Activated B cell treated with CpG ODN at 0.5 μM for 24 hours (primary cell): Measurements from ENCODE around the gene HOXB6. TPM values are rescaled to one million over a fixed set of nuclear protein-coding genes. Genes with fewer than 3 reads are reported as not detected.
A peak's percentile ranks its signal among the peaks of the same experiment; 100 is the strongest.

Experiments
- ATAC-seq: fragments of 200-7000 bp; cut with Tn5 transposase; one replicate; pipeline ENCODE4 v1.10.0; 2021; ENCODE audit warnings: low read depth, mild to moderate bottlenecking, moderate library complexity
- CTCF ChIA-PET: fragments of 350-600 bp; sonication (Branson Sonifier 250); formaldehyde crosslinking; loops from one replicate; lab custom pipeline; 2021; ENCODE audit warnings: antibody characterized with exemption; lab: Charles Lee
- POLR2A ChIA-PET: fragments of 350-600 bp; sonication (Branson Sonifier 250); formaldehyde crosslinking; loops from one replicate; lab custom pipeline; 2021; ENCODE audit warnings: antibody characterized with exemption; lab: Charles Lee
- DNase-seq: peaks from one replicate; pipeline ENCODE4 v3.0.0; 2022
- H3K27ac Mint-ChIP-seq: one replicate; pipeline ENCODE4 v1.8.0; 2020; ENCODE audit warnings: mixed read lengths
- H3K27me3 Mint-ChIP-seq: one replicate; pipeline ENCODE4 v1.8.0; 2021; ENCODE audit warnings: mixed read lengths
- H3K36me3 Mint-ChIP-seq: one replicate; pipeline ENCODE4 v1.8.0; 2021; ENCODE audit warnings: low read depth, mixed read lengths
- H3K4me1 Mint-ChIP-seq: one replicate; pipeline ENCODE4 v1.8.0; 2021; ENCODE audit warnings: mixed read lengths
- H3K4me3 Mint-ChIP-seq: one replicate; pipeline ENCODE4 v1.8.0; 2020; ENCODE audit warnings: mild to moderate bottlenecking, mixed read lengths
- H3K9me3 Mint-ChIP-seq: one replicate; pipeline ENCODE4 v1.8.0; 2020; ENCODE audit warnings: mixed read lengths
- CTCF ChIP-seq: fragments of 200-600 bp; IDR thresholded peaks from one replicate; pipeline ENCODE4 v1.8.0; 2022; ENCODE audit warnings: antibody characterized with exemption, mild to moderate bottlenecking
- intact Hi-C: fragments of 100-400 bp; cut with micrococcal nuclease; formaldehyde crosslinking; loops from one replicate; pipeline ENCODE4 v1.15.1; 2024
- total RNA-seq: library from RNA; stranded (reverse); gene quantifications from 2 replicates; pipeline ENCODE4 v1.2.3, GENCODE V29; 2022

Gene HOXB6
- total RNA-seq, 1 donor from 2014 or later = not detected

- H3K27me3 Mint-ChIP-seq = peaks cover 67% of the 10 kb centered on the region
- DNase-seq = no peak
- H3K4me3 Mint-ChIP-seq = no peak overlapping the region
- intact Hi-C loops = no loop called here
- POLR2A ChIA-PET = no interaction called here
- no peak for TF ChIP-seq CTCF
- peaks cover 26% of the 10 kb centered on the region for H3K4me1 Mint-ChIP-seq
- no peaks in the 10 kb centered on the region for H3K36me3 Mint-ChIP-seq
- no peak for ATAC-seq
- CTCF ChIA-PET = interaction anchor here (1.3 to 4.0 kb wide), 6 partner anchors 11 to 271 kb away, joined by 3 to 16 read pairs (median 3); no protein-coding TSS in a partner anchor
- H3K27ac Mint-ChIP-seq = no peak overlapping the region
- H3K9me3 Mint-ChIP-seq = no peaks in the 10 kb centered on the region
Measured at GRCh38 chr17:48621410-48622392, 16.9 kb upstream of the HOXB6 start.

- DNase-seq = no peak
- no peak overlapping the region for H3K4me3 Mint-ChIP-seq
- no peaks in the 10 kb centered on the region for H3K9me3 Mint-ChIP-seq
- no peaks in the 10 kb centered on the region for H3K36me3 Mint-ChIP-seq
- peaks cover 18% of the 10 kb centered on the region for H3K4me1 Mint-ChIP-seq
- intact Hi-C loops = no loop called here
- TF ChIP-seq CTCF = no peak
- H3K27me3 Mint-ChIP-seq = peaks cover 76% of the 10 kb centered on the region
- ChIA-PET POLR2A (no interaction called here), CTCF (interaction anchor here (1.4 to 4.0 kb wide), 5 partner anchors 11 to 312 kb away, joined by 3 to 29 read pairs (median 16); partner anchors contain the start of gene HOXB5)
- H3K27ac Mint-ChIP-seq = no peak overlapping the region
- ATAC-seq = no peak
Measured at GRCh38 chr17:48620461-48621139, 15.8 kb upstream of the HOXB6 start.

- no peaks in the 10 kb centered on the region for H3K9me3 Mint-ChIP-seq
- ChIA-PET CTCF (interaction anchor here (1.2 to 4.0 kb wide), 4 partner anchors 11 to 593 kb away, joined by 3 to 29 read pairs (median 16); partner anchors contain the start of gene HOXB5), POLR2A (no interaction called here)
- H3K36me3 Mint-ChIP-seq = no peaks in the 10 kb centered on the region
- no peak overlapping the region for H3K4me3 Mint-ChIP-seq
- H3K27me3 Mint-ChIP-seq = peaks cover 79% of the 10 kb centered on the region
- peaks cover 17% of the 10 kb centered on the region for H3K4me1 Mint-ChIP-seq
- DNase-seq = no peak
- no peak for ATAC-seq
- intact Hi-C loops = loop anchor here (2.0 to 10.0 kb wide), 3 partner anchors 375 to 775 kb away; partner anchors contain the start of genes IGF2BP1 and SCRN2
- no peak for TF ChIP-seq CTCF
- H3K27ac Mint-ChIP-seq = no peak overlapping the region
Measured at GRCh38 chr17:48619826-48620449, 15.2 kb upstream of the HOXB6 start.

GRCh38 chr17:48618256-48618896, 13.6 kb upstream of the HOXB6 start:
- Mint-ChIP-seq H3K27ac (peak overlapping the region; percentile 9), H3K9me3 (no peaks in the 10 kb centered on the region), H3K4me3 (no peak overlapping the region), H3K27me3 (peaks cover 78% of the 10 kb centered on the region), H3K4me1 (peaks cover 26% of the 10 kb centered on the region), H3K36me3 (no peaks in the 10 kb centered on the region)
- ATAC-seq (peak; percentile 84), DNase-seq (peak; percentile 77)
- POLR2A ChIA-PET = interaction anchor here (0.8 to 1.0 kb wide), 4 partner anchors 18 to 403 kb away, joined by 3 to 5 read pairs (median 4); no protein-coding TSS in a partner anchor
- CTCF ChIA-PET = interaction anchor here (0.8 to 4.0 kb wide), 17 partner anchors 9 to 594 kb away, joined by 3 to 29 read pairs (median 6); partner anchors contain the start of genes HOXB3 and HOXB5
- intact Hi-C loops = loop anchor here (1.0 to 10.0 kb wide), 8 partner anchors 282 to 774 kb away; partner anchors contain the start of genes IGF2BP1 and SCRN2
- peak; percentile 66 for TF ChIP-seq CTCF
